B cell (primary cell): ENCODE data around the gene CETP. TPM values are rescaled to one million over a fixed set of nuclear protein-coding genes. Genes with fewer than 3 reads are reported as not detected.

Experiments used
- ATAC-seq: fragments of 200-7000 bp; cut with Tn5 transposase; one replicate; pipeline ENCODE4 v1.10.0; 2021; ENCODE audit warnings: low read depth, mild to moderate bottlenecking, moderate number of reproducible peaks, moderate library complexity
- CTCF ChIA-PET: fragments of 350-600 bp; sonication (Branson Sonifier 250); formaldehyde crosslinking; loops from one replicate; lab custom pipeline; 2021; ENCODE audit warnings: antibody characterized with exemption, inconsistent platforms; lab: Charles Lee
- POLR2A ChIA-PET: fragments of 350-600 bp; sonication (Branson Sonifier 250); formaldehyde crosslinking; loops from one replicate; lab custom pipeline; 2021; ENCODE audit warnings: antibody characterized with exemption; lab: Charles Lee
- DNase-seq: peaks from one replicate; pipeline ENCODE4 v3.0.0; 2013
- H2AFZ ChIP-seq: 2 replicates; pipeline ENCODE4 v1.6.1; 2012; ENCODE audit warnings: mild to moderate bottlenecking, low read depth, low read length; ENCODE audit not compliant: insufficient read depth, poor library complexity, severe bottlenecking
- H3K27ac ChIP-seq, 2 donors: 1 replicate in 1 of 2; 2 replicates in 1 of 2; pipeline ENCODE4 v1.5.1; 2012 to 2013; ENCODE audit warnings: low read length in 2 of 2, mild to moderate bottlenecking in 2 of 2, moderate library complexity in 1 of 2
- H3K27me3 ChIP-seq, 4 experiments: fragments of 200-600 bp in 1 of 4; sonication (generic) in 1 of 4; replicated peaks in 1 of 4; 1 replicate in 2 of 4; 2 replicates in 2 of 4; pipeline versions ENCODE4 v1.6.1 to v1.7.0; 2013 to 2016; ENCODE audit warnings: low read length in 3 of 4, mild to moderate bottlenecking in 2 of 4, mixed read lengths in 1 of 4, moderate library complexity in 1 of 4; ENCODE audit not compliant: insufficient read depth in 4 of 4, control insufficient read depth in 3 of 4; ENCODE audit errors: control extremely low read depth in 1 of 4
- H3K36me3 ChIP-seq, 2 experiments: replicated peaks in 1 of 2; 1 replicate in 1 of 2; 2 replicates in 1 of 2; pipeline versions ENCODE4 v1.6.1 to v1.7.1; 2013; ENCODE audit warnings: low read length in 1 of 2; ENCODE audit not compliant: insufficient read depth in 2 of 2, control insufficient read depth in 1 of 2; ENCODE audit errors: control extremely low read depth in 1 of 2, extremely low read depth in 1 of 2
- H3K4me1 ChIP-seq, 2 donors: fragments of 200-600 bp in 1 of 2; sonication (generic) in 1 of 2; 1 replicate in 1 of 2; 2 replicates in 1 of 2; pipeline versions ENCODE4 v1.5.1 to v1.6.1; 2013 to 2017; ENCODE audit warnings: low read length in 2 of 2; ENCODE audit not compliant: control insufficient read depth in 2 of 2, insufficient read depth in 2 of 2
- H3K4me2 ChIP-seq: replicated peaks from 2 replicates; pipeline ENCODE3; 2012; ENCODE audit warnings: mild to moderate bottlenecking, low read depth, low read length; ENCODE audit not compliant: poor library complexity, severe bottlenecking
- H3K4me3 ChIP-seq, 5 experiments: fragments of 200-600 bp in 1 of 5; sonication (generic) in 1 of 5; 1 replicate in 3 of 5; 2 replicates in 2 of 5; pipeline versions ENCODE4 v1.5.1 to v1.7.0; 2011 to 2016; ENCODE audit warnings: low read length in 4 of 5, mild to moderate bottlenecking in 4 of 5, low read depth in 2 of 5, control low read depth in 1 of 5, moderate library complexity in 1 of 5; ENCODE audit not compliant: insufficient read depth in 1 of 5; ENCODE audit errors: control extremely low read depth in 1 of 5, extremely low read depth in 1 of 5
- H3K79me2 ChIP-seq: fragments of 200-600 bp; sonication (generic); one replicate; pipeline ENCODE4 v1.6.0; 2016; ENCODE audit warnings: low read length; ENCODE audit not compliant: control insufficient read depth, insufficient read depth
- H3K9ac ChIP-seq: fragments of 200-600 bp; sonication (generic); 2 replicates; pipeline ENCODE4 v1.6.1; 2017; ENCODE audit warnings: mild to moderate bottlenecking, low read length, moderate library complexity
- H3K9me3 ChIP-seq, 3 donors: one replicate each; pipeline versions ENCODE4 v1.6.1 to v1.7.1; 2013; ENCODE audit warnings: low read length in 2 of 3; ENCODE audit not compliant: control insufficient read depth in 2 of 3, insufficient read depth in 1 of 3; ENCODE audit errors: control extremely low read depth in 1 of 3
- H4K20me1 ChIP-seq: 2 replicates; pipeline ENCODE4 v1.6.0; 2012; ENCODE audit warnings: mild to moderate bottlenecking, low read length; ENCODE audit not compliant: insufficient read depth, control insufficient read depth, poor library complexity, severe bottlenecking
- H3K27ac Mint-ChIP-seq: one replicate; pipeline ENCODE4 v1.8.0; 2021; ENCODE audit warnings: mixed read lengths
- H3K27me3 Mint-ChIP-seq: one replicate; pipeline ENCODE4 v1.8.0; 2021; ENCODE audit warnings: mixed read lengths
- H3K4me1 Mint-ChIP-seq: one replicate; pipeline ENCODE4 v1.8.0; 2021; ENCODE audit warnings: mixed read lengths
- H3K4me3 Mint-ChIP-seq: one replicate; pipeline ENCODE4 v1.8.0; 2021; ENCODE audit warnings: mixed read lengths
- H3K9me3 Mint-ChIP-seq: one replicate; pipeline ENCODE4 v1.8.0; 2022; ENCODE audit warnings: mixed read lengths; ENCODE audit not compliant: insufficient read depth
- EZH2 ChIP-seq: IDR thresholded peaks from 2 replicates; pipeline ENCODE4 v1.6.1; 2012; ENCODE audit warnings: borderline replicate concordance, low read depth, mild to moderate bottlenecking, moderate library complexity, low read length; ENCODE audit not compliant: insufficient read depth, poor library complexity, severe bottlenecking
- WGBS: methylation state at CpG from one replicate; pipeline ENCODE4 v1.1.5; 2013; ENCODE audit warnings: missing lambda C conversion rate; ENCODE audit not compliant: insufficient coverage; 5-methylcytosine and 5-hydroxymethylcytosine counted together
- intact Hi-C: fragments of 100-400 bp; cut with micrococcal nuclease; formaldehyde crosslinking; loops from one replicate; pipeline ENCODE4 v1.10.0; 2022
- polyA plus RNA-seq: library from polyadenylated mRNA; depleted of rRNA; stranded (reverse); fragments of >200 nt; gene quantifications from 2 replicates; pipeline ENCODE4 v1.2.3, GENCODE V29; 2012
- total RNA-seq, 2 donors: library from RNA; stranded (reverse); fragments of 120-200 nt in 1 of 2; gene quantifications; 1 replicate in 1 of 2; 2 replicates in 1 of 2; pipeline versions ENCODE4 v1.2.3 to v1.2.4, GENCODE V29; 2013 to 2022
- TF ChIP-seq, protein P1 (sequence below): fragments of 200-600 bp; IDR thresholded peaks from one replicate; pipeline ENCODE4 v1.8.0; 2022; ENCODE audit warnings: antibody characterized with exemption, mild to moderate bottlenecking

The CETP gene
- total and polyA plus RNA-seq, 2 donors (not counting 1 experiment from before 2014, with no cell fraction given), result 0.18 to 1.3 TPM

DNA sequence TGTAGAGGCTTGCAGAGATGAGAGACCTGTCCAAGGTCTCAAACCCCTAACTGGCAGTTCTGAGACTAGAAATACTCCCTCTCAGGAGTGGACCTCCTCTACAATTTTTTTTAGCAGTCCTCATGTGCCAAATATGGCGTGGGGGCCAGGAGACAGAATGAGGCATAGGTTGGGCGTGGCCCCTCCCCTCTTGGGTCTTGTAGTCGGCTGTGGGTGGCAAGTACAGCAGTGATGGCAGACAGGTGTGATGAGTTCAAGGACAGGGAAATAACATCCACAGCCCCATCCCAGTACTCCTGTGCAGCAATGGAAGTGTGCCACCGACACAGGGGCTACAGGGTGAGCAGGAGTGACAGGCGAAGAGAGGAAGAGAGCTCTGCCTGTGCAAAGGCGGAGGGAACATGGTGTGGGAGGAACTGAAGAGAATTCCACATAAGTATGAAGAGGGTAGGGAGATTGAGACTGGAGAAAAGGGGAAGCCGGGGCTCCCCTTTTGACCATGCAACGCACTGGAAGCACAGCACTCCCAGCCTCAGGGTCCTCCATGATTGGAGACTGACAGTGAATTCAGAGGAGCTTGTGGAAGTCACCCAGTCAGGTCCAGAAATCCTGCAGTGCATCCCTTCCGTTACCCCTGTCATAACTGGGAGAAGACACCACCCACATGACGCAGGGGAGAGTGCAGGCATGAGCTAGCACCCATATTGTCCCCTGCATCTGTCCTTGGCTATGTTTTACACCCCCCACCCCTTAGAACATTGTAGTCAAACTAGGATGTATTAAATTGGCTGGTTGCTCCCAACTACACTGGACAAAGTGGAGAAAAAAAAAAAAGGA, 14.8 kb upstream of the CETP start:
- intact Hi-C loops, result no loop called here

More for the DNA sequence above, 14.8 kb upstream of the CETP start:
- Histone ChIP-seq H3K36me3 (peaks cover 10 to 50% of the 10 kb centered on the region in 2 experiments), H3K9ac (no peak overlapping the region), H3K27ac (no peak overlapping the region), H3K4me2 (no peak overlapping the region), H3K27me3 (no peaks in the 10 kb centered on the region), H3K4me3 (no peak overlapping the region), H2AFZ (no peak overlapping the region), H3K79me2 (no peaks in the 10 kb centered on the region), H3K9me3 (no peaks in the 10 kb centered on the region), H4K20me1 (peaks cover 15% of the 10 kb centered on the region), H3K4me1 (peaks cover 32 to 42% of the 10 kb centered on the region in 2 donors)
- WGBS, result 96% methylated on average over 5 of the region's 10 CpGs
- ATAC-seq, result peak; percentile 5
- DNase-seq, result peak; percentile 49
- POLR2A ChIA-PET, result interaction anchor here (0.7 to 2.8 kb wide), 12 partner anchors 9 to 99 kb away, joined by 3 to 10 read pairs (median 4); partner anchors contain the start of gene HERPUD1
- CTCF ChIA-PET, result interaction anchor here (1.0 to 11.7 kb wide), 4 partner anchors 16 to 99 kb away, joined by 6 to 118 read pairs (median 8); partner anchors contain the start of gene SLC12A3
- H3K4me3 Mint-ChIP-seq, result no peak overlapping the region
- TF ChIP-seq, protein P1, sequence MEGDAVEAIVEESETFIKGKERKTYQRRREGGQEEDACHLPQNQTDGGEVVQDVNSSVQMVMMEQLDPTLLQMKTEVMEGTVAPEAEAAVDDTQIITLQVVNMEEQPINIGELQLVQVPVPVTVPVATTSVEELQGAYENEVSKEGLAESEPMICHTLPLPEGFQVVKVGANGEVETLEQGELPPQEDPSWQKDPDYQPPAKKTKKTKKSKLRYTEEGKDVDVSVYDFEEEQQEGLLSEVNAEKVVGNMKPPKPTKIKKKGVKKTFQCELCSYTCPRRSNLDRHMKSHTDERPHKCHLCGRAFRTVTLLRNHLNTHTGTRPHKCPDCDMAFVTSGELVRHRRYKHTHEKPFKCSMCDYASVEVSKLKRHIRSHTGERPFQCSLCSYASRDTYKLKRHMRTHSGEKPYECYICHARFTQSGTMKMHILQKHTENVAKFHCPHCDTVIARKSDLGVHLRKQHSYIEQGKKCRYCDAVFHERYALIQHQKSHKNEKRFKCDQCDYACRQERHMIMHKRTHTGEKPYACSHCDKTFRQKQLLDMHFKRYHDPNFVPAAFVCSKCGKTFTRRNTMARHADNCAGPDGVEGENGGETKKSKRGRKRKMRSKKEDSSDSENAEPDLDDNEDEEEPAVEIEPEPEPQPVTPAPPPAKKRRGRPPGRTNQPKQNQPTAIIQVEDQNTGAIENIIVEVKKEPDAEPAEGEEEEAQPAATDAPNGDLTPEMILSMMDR, result no peak
- no peak for TF ChIP-seq EZH2
- no peaks in the 10 kb centered on the region for H3K9me3 Mint-ChIP-seq
- peaks cover 54% of the 10 kb centered on the region for H3K4me1 Mint-ChIP-seq
- H3K27ac Mint-ChIP-seq, result peak overlapping the region; percentile 59
- no peaks in the 10 kb centered on the region for H3K27me3 Mint-ChIP-seq
